Measurements from ENCODE around the gene C6orf118.

GRCh38 chr6:165232731-165233488 is 76.5 kb downstream of the C6orf118 start:
- TF ChIP-seq POLR2AphosphoS5 (IDR thresholded peaks at IDR 0.05) (no peak), CTCF (IDR thresholded peaks at IDR 0.05) (no peak), POLR2A (IDR thresholded peaks at IDR 0.05) (no peak)

Data from sigmoid colon (tissue), 4 donors.